ENCODE measurements around the gene GPD2.

- TF ChIP-seq CTCF (IDR thresholded peaks at IDR 0.05) (no peak), POLR2A (IDR thresholded peaks at IDR 0.05; ENCODE audit: low read depth) (no peak)
Observed at GRCh38 chr2:156592809-156593593, 156.8 kb downstream of the GPD2 start.
